HCT116 (cell line): ENCODE data around the gene ZNF135. TPM values are rescaled to one million over a fixed set of nuclear protein-coding genes. Genes with fewer than 3 reads are reported as not detected.

Experiments used
- ATAC-seq: fragments of 200-7000 bp; cut with Tn5 transposase; 2 replicates; pipeline ENCODE4 v1.9.1; 2020; ENCODE audit warnings: mild to moderate bottlenecking, moderate library complexity
- BruUV-seq: library from RNA; stranded (reverse); fragments of 400-500 nt; replicated peaks from 2 replicates; lab custom pipeline; 2021; lab: Mats Ljungman, UMichigan
- CTCF ChIA-PET: fragments of 300-600 bp; sonication (Branson Sonifier 250); formaldehyde crosslinking; loops from one replicate; lab custom pipeline; 2021; ENCODE audit warnings: antibody characterized with exemption; lab: Charles Lee
- POLR2A ChIA-PET: fragments of 300-600, 350-600 bp; sonication (Branson Sonifier 250); formaldehyde crosslinking; loops from one replicate; lab custom pipeline; 2021; ENCODE audit warnings: antibody characterized with exemption; lab: Charles Lee
- RAD21 ChIA-PET, 2 experiments: fragments of 300-600 bp; sonication (Branson Sonifier 250); formaldehyde crosslinking; loops; one replicate each; lab custom pipeline; 2023; ENCODE audit warnings: low total read pairs in 2 of 2; ENCODE audit not compliant: uncharacterized antibody in 2 of 2, unreplicated experiment in 2 of 2, low non-redundant PET in 1 of 2; lab: Charles Lee
- DNase-seq: peaks from one replicate; pipeline ENCODE4 v3.0.0-alpha.2; 2010; ENCODE audit warnings: low read depth, low spot score
- H2AFZ ChIP-seq: fragments of 200-600 bp; shearing (Covaris generic), sonication (generic); 2 replicates; pipeline ENCODE4 v1.6.1; 2017; ENCODE audit warnings: low read depth, mixed run types, mixed read lengths, antibody characterized with exemption, low read length; ENCODE audit not compliant: poor library complexity, severe bottlenecking
- H3K27ac ChIP-seq: 2 replicates; pipeline ENCODE4 v1.5.1; 2012; ENCODE audit warnings: low read depth, low read length
- H3K27me3 ChIP-seq: fragments of 200-600 bp; sonication (generic); 2 replicates; pipeline ENCODE4 v1.6.1; 2016; ENCODE audit warnings: mixed run types, low read length, mixed read lengths; ENCODE audit not compliant: insufficient read depth
- H3K36me3 ChIP-seq, 2 experiments: fragments of 200-500 bp in 1 of 2; fragments of 200-600 bp in 1 of 2; sonication (Bioruptor generic) in 1 of 2; sonication (generic) in 1 of 2; 2 replicates each; pipeline versions ENCODE4 v1.5.1 to v1.6.1; 2014 to 2016; ENCODE audit warnings: low read length in 2 of 2, inconsistent platforms in 1 of 2, mixed read lengths in 1 of 2, mixed run types in 1 of 2; ENCODE audit not compliant: insufficient read depth in 2 of 2, control insufficient read depth in 1 of 2
- H3K4me1 ChIP-seq, 2 experiments: fragments of 200-600 bp in 1 of 2; sonication (generic) in 1 of 2; 2 replicates each; pipeline versions ENCODE4 v1.5.1 to v1.6.1; 2012 to 2017; ENCODE audit warnings: low read length in 2 of 2, inconsistent platforms in 1 of 2, mild to moderate bottlenecking in 1 of 2, mixed read lengths in 1 of 2, mixed run types in 1 of 2, moderate library complexity in 1 of 2; ENCODE audit not compliant: insufficient read depth in 2 of 2, control insufficient read depth in 1 of 2
- H3K4me2 ChIP-seq: fragments of 200-600 bp; sonication (generic); 2 replicates; pipeline ENCODE4 v1.6.1; 2017; ENCODE audit warnings: mixed run types, low read length, mixed read lengths
- H3K4me3 ChIP-seq, 2 experiments: fragments of 200-600 bp in 1 of 2; sonication (generic) in 1 of 2; replicated peaks in 1 of 2; 2 replicates each; pipeline ENCODE4 v1.5.1; 2011 to 2016; ENCODE audit warnings: low read length in 2 of 2, control low read depth in 1 of 2, low read depth in 1 of 2, mild to moderate bottlenecking in 1 of 2, mixed read lengths in 1 of 2, mixed run types in 1 of 2
- H3K79me2 ChIP-seq: fragments of 200-600 bp; sonication (generic); 2 replicates; pipeline ENCODE4 v1.6.1; 2017; ENCODE audit warnings: mild to moderate bottlenecking, mixed run types, low read length, moderate library complexity, mixed read lengths; ENCODE audit not compliant: insufficient read depth
- H3K9ac ChIP-seq: fragments of 200-600 bp; sonication (generic); 2 replicates; pipeline ENCODE4 v1.6.1; 2016; ENCODE audit warnings: low read length, mixed read lengths
- H3K9me2 ChIP-seq: fragments of 200-600 bp; sonication (generic), shearing (Covaris generic); 2 replicates; pipeline ENCODE4 v1.6.1; 2017; ENCODE audit warnings: mixed run types, mild to moderate bottlenecking, moderate library complexity; ENCODE audit not compliant: insufficient read depth
- H3K9me3 ChIP-seq, 2 experiments: fragments of 200-500 bp in 1 of 2; fragments of 200-600 bp in 1 of 2; sonication (Bioruptor generic) in 1 of 2; sonication (generic) in 1 of 2; 2 replicates each; pipeline ENCODE4 v1.6.1; 2014 to 2017; ENCODE audit warnings: low read length in 2 of 2, mixed read lengths in 2 of 2, inconsistent platforms in 1 of 2, low read depth in 1 of 2, mild to moderate bottlenecking in 1 of 2, mixed run types in 1 of 2, moderate library complexity in 1 of 2; ENCODE audit not compliant: control insufficient read depth in 1 of 2, insufficient read depth in 1 of 2
- H4K20me1 ChIP-seq: fragments of 200-600 bp; sonication (generic), shearing (Covaris generic); 2 replicates; pipeline ENCODE4 v1.6.1; 2017; ENCODE audit warnings: mixed run types, mild to moderate bottlenecking, moderate library complexity; ENCODE audit not compliant: insufficient read depth
- CBX3 ChIP-seq: IDR thresholded peaks from 2 replicates; pipeline ENCODE4 v1.6.1; 2012; ENCODE audit warnings: low read depth
- CEBPB ChIP-seq: IDR thresholded peaks from 2 replicates; pipeline ENCODE4 v1.6.1; 2012; ENCODE audit warnings: low read depth
- CTCF ChIP-seq, 3 experiments: fragments of 200-600 bp in 1 of 3; sonication (generic) in 1 of 3; IDR thresholded peaks in 2 of 3; conservative IDR thresholded peaks in 1 of 3; 2 replicates each; pipeline ENCODE4 v1.5.1; 2012 to 2017; ENCODE audit warnings: low read depth in 2 of 3, low read length in 2 of 3, antibody characterized with exemption in 1 of 3, borderline replicate concordance in 1 of 3, control low read depth in 1 of 3, mild to moderate bottlenecking in 1 of 3, mixed read lengths in 1 of 3, mixed run types in 1 of 3, moderate library complexity in 1 of 3; ENCODE audit not compliant: insufficient read depth in 1 of 3
- EGR1 ChIP-seq: IDR thresholded peaks from 2 replicates; pipeline ENCODE4 v1.6.1; 2012; ENCODE audit warnings: low read depth
- EZH2 ChIP-seq: fragments of 200-600 bp; sonication (generic); IDR thresholded peaks from 2 replicates; pipeline ENCODE4 v1.6.1; 2017; ENCODE audit warnings: antibody characterized with exemption, mixed run types
- FOSL1 ChIP-seq: IDR thresholded peaks from 2 replicates; pipeline ENCODE4 v1.6.1; 2012; ENCODE audit warnings: low read depth
- JUND ChIP-seq: IDR thresholded peaks from 2 replicates; pipeline ENCODE4 v1.6.1; 2012
- RAD21 ChIP-seq: IDR thresholded peaks from 2 replicates; pipeline ENCODE4 v1.6.1; 2012; ENCODE audit warnings: low read depth, mild to moderate bottlenecking
- SIN3A ChIP-seq: IDR thresholded peaks from 2 replicates; pipeline ENCODE4 v1.6.1; 2012; ENCODE audit warnings: low read depth
- SP1 ChIP-seq: IDR thresholded peaks from 2 replicates; pipeline ENCODE4 v1.6.1; 2012; ENCODE audit warnings: low read depth
- SRF ChIP-seq: IDR thresholded peaks from 2 replicates; pipeline ENCODE4 v1.6.1; 2012; ENCODE audit warnings: low read depth
- TCF7L2 ChIP-seq: IDR thresholded peaks from 2 replicates; pipeline ENCODE4 v1.7.0; 2011; ENCODE audit warnings: borderline replicate concordance, inconsistent platforms; ENCODE audit not compliant: insufficient read depth, insufficient read length; ENCODE audit errors: extremely low read depth
- YY1 ChIP-seq: IDR thresholded peaks from 2 replicates; pipeline ENCODE4 v1.6.1; 2011; ENCODE audit warnings: low read length, low read depth, moderate library complexity, mild to moderate bottlenecking; ENCODE audit not compliant: insufficient replicate concordance; ENCODE audit errors: extremely low read depth
- ZFX ChIP-seq: fragments of 450-650 bp; IDR thresholded peaks from 2 replicates; pipeline ENCODE4 v1.6.1; 2017
- ZNF274 ChIP-seq: fragments of 200-500 bp; sonication (Bioruptor generic); IDR thresholded peaks from 2 replicates; pipeline ENCODE4 v1.6.1; 2014; ENCODE audit warnings: mild to moderate bottlenecking, low read depth, low read length, inconsistent platforms
- intact Hi-C: fragments of 100-400 bp; cut with micrococcal nuclease; formaldehyde crosslinking; loops from 2 replicates; pipeline ENCODE4 v1.10.0; 2022
- total RNA-seq: library from RNA; stranded (reverse); gene quantifications from one replicate; pipeline ENCODE4 v1.2.1, GENCODE V29; 2021; ENCODE audit not compliant: unreplicated experiment
- TF ChIP-seq, protein P1 (sequence below): IDR thresholded peaks from 2 replicates; pipeline ENCODE4 v1.6.1; 2011; ENCODE audit warnings: mild to moderate bottlenecking, low read length, moderate library complexity; ENCODE audit not compliant: insufficient replicate concordance; ENCODE audit errors: extremely low read depth
- TF ChIP-seq, protein P2 (sequence below): IDR thresholded peaks from 2 replicates; pipeline ENCODE4 v1.6.1; 2012
- TF ChIP-seq, protein P3 (sequence below): IDR thresholded peaks from 2 replicates; pipeline ENCODE4 v1.6.1; 2012

The ZNF135 gene
- total RNA-seq, 1 experiment from 2014 or later = not detected

GRCh38 chr19:58089846-58090245 lies 30.8 kb downstream of the ZNF135 start:
- DNase-seq (no peak), ATAC-seq (no peak)
- intact Hi-C loops = no loop called here
- H3K27me3 ChIP-seq = no peaks in the 10 kb centered on the region
- ChIA-PET POLR2A (no interaction called here), CTCF (no interaction called here)
- no peaks in the 10 kb centered on the region for H3K4me1 ChIP-seq
- no peak overlapping the region for H3K4me3 ChIP-seq
- no peaks in the 10 kb centered on the region for H3K36me3 ChIP-seq
- TF ChIP-seq, protein P1, sequence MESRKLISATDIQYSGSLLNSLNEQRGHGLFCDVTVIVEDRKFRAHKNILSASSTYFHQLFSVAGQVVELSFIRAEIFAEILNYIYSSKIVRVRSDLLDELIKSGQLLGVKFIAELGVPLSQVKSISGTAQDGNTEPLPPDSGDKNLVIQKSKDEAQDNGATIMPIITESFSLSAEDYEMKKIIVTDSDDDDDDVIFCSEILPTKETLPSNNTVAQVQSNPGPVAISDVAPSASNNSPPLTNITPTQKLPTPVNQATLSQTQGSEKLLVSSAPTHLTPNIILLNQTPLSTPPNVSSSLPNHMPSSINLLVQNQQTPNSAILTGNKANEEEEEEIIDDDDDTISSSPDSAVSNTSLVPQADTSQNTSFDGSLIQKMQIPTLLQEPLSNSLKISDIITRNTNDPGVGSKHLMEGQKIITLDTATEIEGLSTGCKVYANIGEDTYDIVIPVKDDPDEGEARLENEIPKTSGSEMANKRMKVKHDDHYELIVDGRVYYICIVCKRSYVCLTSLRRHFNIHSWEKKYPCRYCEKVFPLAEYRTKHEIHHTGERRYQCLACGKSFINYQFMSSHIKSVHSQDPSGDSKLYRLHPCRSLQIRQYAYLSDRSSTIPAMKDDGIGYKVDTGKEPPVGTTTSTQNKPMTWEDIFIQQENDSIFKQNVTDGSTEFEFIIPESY = no peak
- TF ChIP-seq, protein P2, sequence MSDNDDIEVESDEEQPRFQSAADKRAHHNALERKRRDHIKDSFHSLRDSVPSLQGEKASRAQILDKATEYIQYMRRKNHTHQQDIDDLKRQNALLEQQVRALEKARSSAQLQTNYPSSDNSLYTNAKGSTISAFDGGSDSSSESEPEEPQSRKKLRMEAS = no peak
- TF ChIP-seq JUND (no peak), ZFX (no peak), FOSL1 (no peak), TCF7L2 (no peak), YY1 (no peak), EGR1 (no peak), SRF (no peak), CEBPB (no peak), SP1 (no peak), CBX3 (no peak), SIN3A (no peak), EZH2 (no peak), CTCF (IDR thresholded peaks at IDR 0.05 in 2 of 3, conservative IDR thresholded peaks at IDR 0.05 in 1 of 3; ENCODE audit: borderline replicate concordance in 1 of 3, insufficient read depth in 1 of 3, low read depth in 2 of 3, low read length in 2 of 3) (no peak), ZNF274 (no peak), RAD21 (no peak)
- TF ChIP-seq, protein P3, sequence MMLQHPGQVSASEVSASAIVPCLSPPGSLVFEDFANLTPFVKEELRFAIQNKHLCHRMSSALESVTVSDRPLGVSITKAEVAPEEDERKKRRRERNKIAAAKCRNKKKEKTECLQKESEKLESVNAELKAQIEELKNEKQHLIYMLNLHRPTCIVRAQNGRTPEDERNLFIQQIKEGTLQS = no peak
- TF ChIP-seq, all 23 proteins: peak for 0
- Histone ChIP-seq H3K9me2 (no peaks in the 10 kb centered on the region), H2AFZ (no peak overlapping the region), H3K9ac (no peak overlapping the region), H3K27ac (no peak overlapping the region), H3K9me3 (peaks cover 9 to 10% of the 10 kb centered on the region in 2 experiments; a peak in 2 of 4 replicates), H3K4me2 (no peak overlapping the region), H4K20me1 (no peaks in the 10 kb centered on the region), H3K79me2 (no peaks in the 10 kb centered on the region)
- RAD21 ChIA-PET = no interaction called here
- no TSS peak for BruUV-seq
